Left renal pelvis (tissue), 4 donors: ENCODE results near the gene GALR1. TPM values are rescaled to one million over a fixed set of nuclear protein-coding genes. Genes with fewer than 3 reads are reported as not detected.
"Not testable (repeated sequence)": the region's sequence is repeated elsewhere in the genome, so short reads cannot be mapped to it uniquely, and the experiment has no call there.

ENCODE experiments used
- DNase-seq, 4 donors: peaks; one replicate each; pipeline ENCODE4 v3.0.0-alpha.2; 2013; ENCODE audit warnings: low read depth in 4 of 4, low spot score in 3 of 4
- polyA plus RNA-seq, 4 donors: library from polyadenylated mRNA; unstranded; fragments of 120-200 nt; gene quantifications; one replicate each; pipeline ENCODE4 v1.2.1, GENCODE V29; 2013; ENCODE audit not compliant: insufficient read length in 4 of 4

Gene GALR1, protein sequence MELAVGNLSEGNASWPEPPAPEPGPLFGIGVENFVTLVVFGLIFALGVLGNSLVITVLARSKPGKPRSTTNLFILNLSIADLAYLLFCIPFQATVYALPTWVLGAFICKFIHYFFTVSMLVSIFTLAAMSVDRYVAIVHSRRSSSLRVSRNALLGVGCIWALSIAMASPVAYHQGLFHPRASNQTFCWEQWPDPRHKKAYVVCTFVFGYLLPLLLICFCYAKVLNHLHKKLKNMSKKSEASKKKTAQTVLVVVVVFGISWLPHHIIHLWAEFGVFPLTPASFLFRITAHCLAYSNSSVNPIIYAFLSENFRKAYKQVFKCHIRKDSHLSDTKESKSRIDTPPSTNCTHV
- under 1 TPM; 0.07 to 0.19 (median 0.12) TPM for polyA plus RNA-seq

GRCh38 chr18:77249569-77250500, at the start of gene GALR1:
Gene GALR1, plus strand, starts transcription at chr18:77249848. Its CDS starts 701 bp downstream, at chr18:77250549.
- DNase-seq = peak in 1 of 4 donors; percentile 10

- DNase-seq = no peak
Observed at GRCh38 chr18:77201506-77201905, 48.1 kb upstream of the GALR1 start.

DNA sequence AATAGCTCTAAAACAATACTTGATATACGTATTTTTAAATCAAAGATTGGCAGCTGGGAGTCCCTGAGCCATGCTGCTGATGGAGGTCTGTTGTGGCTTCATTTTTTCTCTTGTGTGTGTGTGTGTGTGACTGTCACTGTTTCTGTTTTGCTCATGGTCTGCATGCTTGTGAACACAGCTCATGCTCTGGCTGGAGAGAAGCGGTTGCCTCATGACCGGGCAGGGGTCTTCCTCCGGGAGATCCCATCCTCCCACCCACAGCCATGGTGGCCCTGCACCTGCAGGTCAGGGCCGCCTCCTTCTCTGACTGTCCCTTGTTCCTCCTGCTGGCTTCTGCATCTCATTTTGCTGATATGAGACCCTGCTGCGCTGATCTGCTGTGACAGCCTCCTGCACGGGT, 47.3 kb upstream of the GALR1 start:
- DNase-seq = no peak

DNA sequence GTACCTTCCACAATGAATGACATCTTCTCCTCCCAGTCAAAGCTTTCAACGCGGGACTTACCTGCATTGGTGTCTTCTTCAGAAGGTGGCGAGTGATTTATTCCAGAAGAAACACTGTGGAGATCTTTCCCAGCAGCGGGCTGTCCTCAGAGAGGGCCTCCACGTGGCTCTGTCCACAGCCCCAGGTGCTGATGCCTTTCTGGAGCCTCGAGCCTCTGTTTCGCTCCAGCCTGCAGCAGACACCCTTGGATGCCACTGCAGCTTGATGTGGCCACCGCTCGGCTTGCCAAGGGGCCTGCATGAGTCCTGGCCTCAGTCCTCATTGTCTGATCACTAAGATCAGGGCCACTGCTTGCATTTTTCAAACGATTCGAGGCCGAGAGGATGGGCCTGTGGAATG, 46.6 kb upstream of the GALR1 start:
- DNase-seq = no peak

DNA sequence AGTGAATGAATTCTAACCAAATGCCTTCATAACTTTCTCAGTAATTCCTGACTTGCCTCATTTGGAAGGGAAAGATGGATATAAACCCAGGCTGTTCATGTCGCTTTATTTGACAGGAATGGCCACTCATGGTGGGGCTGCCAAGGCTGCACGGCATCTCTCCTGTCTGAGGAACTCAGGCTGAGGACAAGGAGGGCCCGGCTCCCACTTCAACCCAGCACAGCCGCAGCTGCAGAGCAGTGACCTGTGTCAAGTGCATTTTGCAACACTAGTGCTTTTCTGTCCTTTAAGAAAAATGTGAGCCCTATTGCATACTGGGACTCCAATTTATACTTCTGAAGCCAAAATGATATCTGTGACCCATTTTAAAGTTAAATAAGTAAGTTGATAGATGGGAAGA, 45.8 kb upstream of the GALR1 start:
- no peak for DNase-seq

DNA sequence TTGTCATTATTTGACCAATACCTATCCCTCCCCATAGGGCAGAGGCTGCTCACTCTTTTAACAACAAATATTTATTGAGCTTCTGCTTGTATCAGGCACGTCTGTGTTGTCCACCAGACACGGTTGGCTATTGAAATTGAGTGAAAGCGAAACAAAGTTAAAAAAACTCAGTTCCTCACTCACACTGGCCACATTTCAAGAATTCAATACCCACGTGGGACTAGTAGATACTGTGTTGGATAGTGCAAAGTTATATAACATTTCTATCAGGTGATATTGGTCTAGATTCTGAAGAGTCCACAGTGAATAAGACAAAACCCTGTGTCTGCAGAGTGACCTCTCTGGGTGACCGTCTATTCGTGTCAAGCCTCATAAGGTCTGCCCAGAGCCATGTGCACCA, 43.9 kb upstream of the GALR1 start:
- DNase-seq = no peak

DNA sequence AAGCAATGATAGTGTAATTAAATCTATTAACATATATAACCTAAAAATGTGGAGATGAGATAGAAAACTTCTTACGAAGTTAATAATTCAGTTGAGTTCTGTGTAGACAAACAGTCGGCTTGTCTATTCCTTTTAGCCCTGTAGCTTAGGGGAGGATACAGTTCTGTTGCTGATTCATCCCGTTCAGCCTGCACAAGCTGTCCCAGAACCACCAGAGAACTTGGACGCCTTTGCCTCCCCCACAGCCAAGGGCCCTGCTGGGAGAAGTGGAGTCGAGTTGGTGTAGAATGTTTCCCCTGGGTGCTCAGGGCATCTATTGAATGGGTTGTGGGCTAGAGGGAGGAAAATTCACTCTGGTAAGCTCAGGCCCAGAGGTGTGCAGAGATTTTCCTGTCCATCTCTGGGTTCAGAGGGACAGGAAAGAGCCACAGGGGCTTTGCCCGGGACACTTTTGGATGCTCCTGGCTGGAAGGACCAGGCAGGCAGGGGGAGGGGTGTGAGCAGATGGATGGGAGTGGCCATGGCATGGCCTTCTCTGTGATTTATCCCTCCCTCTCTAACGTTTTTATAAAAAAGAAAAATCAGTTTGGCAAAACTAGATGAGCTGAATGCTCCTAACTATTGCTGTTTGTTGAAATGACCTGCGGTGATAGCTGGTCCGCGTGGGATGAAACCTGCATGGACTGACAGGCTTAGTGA, 42.8 kb upstream of the GALR1 start:
- no peak for DNase-seq

- DNase-seq = no peak
Observed at GRCh38 chr18:77207540-77207939, 42.1 kb upstream of the GALR1 start.

DNA sequence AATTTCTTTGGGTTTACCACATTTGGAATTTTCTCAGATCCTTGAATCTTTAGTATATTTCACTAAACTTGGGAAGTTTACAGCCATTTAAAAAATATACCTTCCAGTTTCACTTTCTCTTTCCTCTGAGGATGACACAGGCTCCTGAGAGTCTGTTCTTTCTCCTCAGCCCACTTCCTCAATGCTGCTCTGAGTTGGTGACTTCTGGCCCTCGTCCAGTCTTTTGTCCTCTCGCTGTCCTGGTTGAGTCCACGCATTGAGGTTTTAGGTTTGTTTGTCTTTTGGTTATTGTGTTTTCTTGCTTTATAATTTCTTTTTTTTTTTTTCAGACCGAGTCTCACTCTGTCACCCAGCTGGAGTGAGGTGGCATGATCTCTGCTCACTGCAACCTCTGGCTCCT, 40.7 kb upstream of the GALR1 start:
- DNase-seq = no peak

GRCh38 chr18:77209587-77209986, 40.1 kb upstream of the GALR1 start:
- DNase-seq = no peak

DNA sequence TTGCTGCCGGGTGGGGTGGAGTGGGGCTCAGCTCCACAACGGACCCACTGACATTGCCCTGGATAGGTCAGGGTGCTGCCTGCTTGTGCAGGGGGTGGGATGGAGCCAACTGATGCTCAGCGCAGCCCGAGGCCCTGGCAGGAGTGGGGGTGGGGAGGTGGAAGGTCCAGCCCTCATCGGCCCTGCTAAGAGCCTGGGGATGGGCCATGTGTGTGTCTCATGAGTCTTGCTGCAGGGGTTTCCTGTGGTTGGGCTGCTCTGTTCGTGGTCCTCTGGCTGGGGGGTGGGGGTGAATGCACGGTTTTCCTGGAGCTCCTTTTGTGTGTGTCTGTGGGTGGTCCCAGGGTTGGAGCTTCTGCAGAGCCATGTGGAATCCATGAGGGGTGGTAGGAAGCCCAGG, 39.4 kb upstream of the GALR1 start:
- DNase-seq = no peak

DNA sequence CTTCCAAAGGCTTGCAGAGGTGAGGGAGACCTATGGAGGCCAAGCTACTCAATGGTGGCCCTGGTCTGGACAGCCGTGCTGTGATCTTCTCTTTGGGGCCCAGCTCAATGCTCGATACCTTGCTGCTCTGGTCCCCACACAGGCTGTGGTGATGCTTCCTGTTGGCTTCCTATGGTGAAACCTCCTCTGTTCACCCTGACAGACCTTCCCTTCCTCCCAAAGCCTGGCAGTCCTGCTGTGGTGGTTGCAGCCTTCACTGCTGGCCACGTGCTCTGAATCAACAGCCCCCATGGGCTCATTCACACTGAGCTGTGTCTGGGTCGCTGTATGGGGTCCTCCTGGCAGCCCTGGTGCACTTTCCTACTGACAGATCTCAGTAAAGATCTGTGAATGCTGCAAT, 31.0 kb upstream of the GALR1 start:
- DNase-seq = no peak

DNA sequence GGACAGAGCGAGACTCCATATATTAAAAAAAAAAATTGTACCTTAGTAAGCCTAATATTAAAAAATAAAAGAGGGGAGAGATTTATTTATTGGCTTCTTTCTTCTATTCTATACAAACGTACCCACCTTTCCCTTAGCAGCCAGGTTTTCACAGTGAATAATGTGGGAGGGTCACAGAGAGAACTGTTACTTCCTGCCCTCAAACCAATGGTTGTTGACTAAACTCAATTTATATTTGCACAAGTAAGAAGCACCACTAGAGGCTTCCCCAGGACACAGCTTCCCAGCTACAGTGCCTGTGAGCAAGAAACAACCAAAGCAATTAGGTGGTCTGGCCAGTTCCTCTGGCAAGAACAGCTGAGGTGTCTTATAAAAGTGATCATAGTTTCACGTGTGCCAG, 28.9 kb upstream of the GALR1 start:
- no peak for DNase-seq

GRCh38 chr18:77222464-77222863, 27.2 kb upstream of the GALR1 start:
- no peak for DNase-seq

GRCh38 chr18:77223221-77223639, 26.4 kb upstream of the GALR1 start:
- no peak for DNase-seq

DNA sequence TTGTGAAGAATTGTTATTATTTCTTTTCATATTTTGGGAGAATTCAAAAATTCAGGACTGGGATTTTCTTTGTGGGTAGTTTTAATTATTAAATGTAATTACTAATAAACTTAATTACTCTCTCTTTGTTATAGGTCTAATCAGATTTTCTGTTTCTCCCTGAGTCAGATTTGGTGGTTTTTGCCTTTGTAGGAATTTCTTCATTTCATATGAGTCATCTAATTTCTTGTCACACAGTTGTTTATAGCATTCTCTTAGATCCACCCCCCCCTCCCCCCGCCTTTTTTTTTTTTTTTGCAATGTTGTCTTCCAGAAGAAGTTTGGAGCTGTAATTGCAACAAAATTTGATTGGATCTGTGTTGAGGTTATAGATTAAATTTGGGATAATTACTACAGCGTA, 26.0 kb upstream of the GALR1 start:
- DNase-seq = no peak

DNA sequence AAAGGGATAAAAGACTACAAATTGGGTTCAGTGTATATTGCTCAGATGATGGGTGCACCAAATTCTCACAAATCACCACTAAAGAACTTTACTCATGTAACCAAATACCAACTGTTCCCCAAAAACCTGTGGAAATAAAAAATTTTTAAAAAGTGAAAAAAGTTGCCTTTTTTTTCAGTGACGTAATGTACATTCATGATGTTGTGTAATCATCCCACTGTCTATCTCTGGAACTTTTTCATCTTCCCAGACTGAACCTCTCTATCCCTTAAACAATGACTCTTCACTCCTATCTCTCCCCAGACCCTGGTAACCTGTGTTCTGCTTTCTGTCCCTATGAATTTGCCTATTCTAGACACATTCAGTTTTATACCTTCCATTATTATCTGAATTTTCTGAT, 19.0 kb upstream of the GALR1 start:
- no peak for DNase-seq

GRCh38 chr18:77234504-77235365, 14.9 kb upstream of the GALR1 start:
- no peak for DNase-seq

GRCh38 chr18:77239285-77239684, 10.4 kb upstream of the GALR1 start:
- DNase-seq = not testable (repeated sequence)

DNA sequence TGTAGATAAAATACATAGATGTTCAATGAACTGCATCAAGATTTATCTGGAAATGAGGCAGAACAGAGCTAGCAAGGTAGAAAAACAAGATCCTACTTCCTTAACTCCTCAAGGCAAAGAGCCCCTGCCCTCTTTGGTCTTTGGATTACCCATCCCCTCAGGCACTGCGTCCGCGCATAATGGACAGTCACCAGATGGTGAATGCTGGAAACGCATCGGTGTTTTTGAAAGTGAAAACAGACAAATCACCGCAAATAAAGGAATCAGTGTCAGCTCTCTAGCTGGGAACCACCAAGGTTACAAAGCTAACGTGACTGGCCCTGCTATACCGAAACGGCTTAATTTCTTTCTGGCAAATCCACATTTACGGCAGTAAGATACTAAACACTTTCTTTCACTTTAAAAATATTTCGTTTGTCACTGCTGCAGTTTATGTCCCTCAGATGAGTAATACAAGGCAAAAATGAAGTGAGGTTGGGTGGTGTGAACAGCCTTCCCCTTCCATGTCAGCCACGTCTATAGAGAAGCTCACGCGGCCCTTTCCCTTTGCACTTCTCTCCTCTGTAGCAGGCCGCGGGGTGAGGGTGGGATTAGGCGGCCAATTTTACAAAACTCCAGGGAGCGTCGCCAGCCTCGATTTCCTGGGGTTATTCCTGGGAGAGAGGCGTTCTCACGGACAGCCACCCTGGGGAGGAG, 627 bp upstream of the GALR1 start:
- DNase-seq = no peak
